Ishikawa (cell line): ENCODE measurements around the gene HHAT.

Experiments
- CEBPB ChIP-seq: IDR thresholded peaks from 2 replicates; pipeline ENCODE4 v1.6.1; 2012
- CREB1 ChIP-seq: IDR thresholded peaks from 2 replicates; pipeline ENCODE4 v1.6.1; 2012; ENCODE audit warnings: low read depth
- EGR1 ChIP-seq: IDR thresholded peaks from 2 replicates; pipeline ENCODE4 v1.6.1; 2012
- EP300 ChIP-seq: IDR thresholded peaks from 2 replicates; pipeline ENCODE4 v1.6.1; 2012; ENCODE audit warnings: borderline replicate concordance
- FOXM1 ChIP-seq: IDR thresholded peaks from 2 replicates; pipeline ENCODE4 v1.6.1; 2012; ENCODE audit warnings: low read depth, borderline replicate concordance
- MAX ChIP-seq: IDR thresholded peaks from 2 replicates; pipeline ENCODE4 v1.6.1; 2012
- NFIC ChIP-seq: IDR thresholded peaks from 2 replicates; pipeline ENCODE4 v1.6.1; 2012
- RAD21 ChIP-seq: IDR thresholded peaks from 2 replicates; pipeline ENCODE4 v1.6.1; 2012; ENCODE audit warnings: low read depth
- REST ChIP-seq: IDR thresholded peaks from 2 replicates; pipeline ENCODE4 v1.6.1; 2012; ENCODE audit warnings: low read depth, mild to moderate bottlenecking
- TAF1 ChIP-seq: IDR thresholded peaks from 2 replicates; pipeline ENCODE4 v1.6.1; 2012; ENCODE audit warnings: low read depth, mild to moderate bottlenecking
- TCF12 ChIP-seq: IDR thresholded peaks from 2 replicates; pipeline ENCODE4 v1.6.1; 2012; ENCODE audit warnings: low read depth
- TEAD4 ChIP-seq: IDR thresholded peaks from 2 replicates; pipeline ENCODE4 v1.6.1; 2012
- USF1 ChIP-seq: IDR thresholded peaks from 2 replicates; pipeline ENCODE4 v1.6.1; 2012
- YY1 ChIP-seq: IDR thresholded peaks from 2 replicates; pipeline ENCODE4 v1.6.1; 2012; ENCODE audit warnings: low read depth
- ZBTB7A ChIP-seq: IDR thresholded peaks from 2 replicates; pipeline ENCODE4 v1.6.1; 2012; ENCODE audit warnings: low read depth

The HHAT gene

GRCh38 chr1:210678306-210678705, 349.6 kb downstream of the HHAT start:
- TF ChIP-seq USF1 (no peak), ZBTB7A (no peak), TEAD4 (no peak), YY1 (no peak), CEBPB (no peak), TAF1 (no peak), NFIC (no peak), MAX (no peak), RAD21 (no peak), EGR1 (no peak), EP300 (no peak), TCF12 (no peak), CREB1 (no peak), REST (no peak), FOXM1 (no peak)

GRCh38 chr1:210681158-210681557, 352.5 kb downstream of the HHAT start:
- TF ChIP-seq TCF12 (no peak), RAD21 (no peak), TAF1 (no peak), EP300 (no peak), REST (no peak), ZBTB7A (no peak)

- TF ChIP-seq FOXM1 (no peak), EP300 (no peak), ZBTB7A (no peak), RAD21 (no peak), EGR1 (no peak), USF1 (no peak), NFIC (no peak), CREB1 (no peak), TAF1 (no peak), YY1 (no peak), CEBPB (no peak), MAX (no peak), TEAD4 (no peak), REST (no peak), TCF12 (no peak)
Measured at GRCh38 chr1:210683403-210684047, 354.8 kb downstream of the HHAT start.

GRCh38 chr1:210684466-210685294, 356.0 kb downstream of the HHAT start:
- TF ChIP-seq TEAD4 (no peak), EP300 (no peak), YY1 (no peak), CREB1 (no peak), FOXM1 (no peak), TCF12 (no peak)
